Smooth muscle cell (in vitro differentiated cells): Measurements from ENCODE around the gene SPOCK2. TPM values are rescaled to one million over a fixed set of nuclear protein-coding genes. Genes with fewer than 3 reads are reported as not detected.

Experiments
- DNase-seq: peaks from one replicate; lab custom pipeline; 2025; ENCODE audit not compliant: unreplicated experiment; lab: John Stamatoyannopoulos, UW
- H2AFZ ChIP-seq: fragments of 200-600 bp; sonication (generic); 2 replicates; pipeline ENCODE4 v1.6.0; 2016; ENCODE audit warnings: antibody characterized with exemption, low read depth, mild to moderate bottlenecking
- H3F3A ChIP-seq: fragments of 200-600 bp; sonication (generic); 2 replicates; pipeline ENCODE4 v1.6.0; 2017; ENCODE audit warnings: antibody characterized with exemption, low read depth
- H3K27ac ChIP-seq: fragments of 200-600 bp; sonication (generic); 2 replicates; pipeline ENCODE4 v1.5.1; 2016; ENCODE audit warnings: low read depth, mild to moderate bottlenecking
- H3K27me3 ChIP-seq: fragments of 200-600 bp; sonication (generic); 2 replicates; pipeline ENCODE4 v1.6.1; 2016; ENCODE audit warnings: low read depth, mild to moderate bottlenecking
- H3K36me3 ChIP-seq: fragments of 200-600 bp; sonication (generic); 2 replicates; pipeline ENCODE4 v1.5.1; 2016; ENCODE audit warnings: low read depth
- H3K4me1 ChIP-seq: fragments of 200-600 bp; sonication (generic); 2 replicates; pipeline ENCODE4 v1.5.1; 2016; ENCODE audit warnings: low read depth
- H3K4me2 ChIP-seq: fragments of 200-600 bp; sonication (generic); 2 replicates; pipeline ENCODE4 v1.6.0; 2016; ENCODE audit warnings: mild to moderate bottlenecking
- H3K4me3 ChIP-seq: fragments of 200-600 bp; sonication (generic); 2 replicates; pipeline ENCODE4 v1.5.1; 2016; ENCODE audit warnings: mild to moderate bottlenecking
- H3K79me2 ChIP-seq: fragments of 200-600 bp; sonication (generic); 2 replicates; pipeline ENCODE4 v1.6.0; 2016; ENCODE audit warnings: low read depth, mild to moderate bottlenecking
- H3K9ac ChIP-seq: fragments of 200-600 bp; sonication (generic); 2 replicates; pipeline ENCODE4 v1.6.0; 2016; ENCODE audit warnings: low read depth
- H3K9me3 ChIP-seq: fragments of 200-600 bp; sonication (generic); replicated peaks from 2 replicates; pipeline ENCODE4 v1.5.1; 2016; ENCODE audit warnings: low read depth
- H4K20me1 ChIP-seq: fragments of 200-600 bp; sonication (generic); 2 replicates; pipeline ENCODE4 v1.6.0; 2016; ENCODE audit warnings: low read depth
- CTCF ChIP-seq: fragments of 200-600 bp; sonication (generic); IDR thresholded peaks from 2 replicates; pipeline ENCODE4 v1.5.1; 2017; ENCODE audit warnings: borderline replicate concordance, mild to moderate bottlenecking, antibody characterized with exemption; ENCODE audit not compliant: insufficient read depth, poor library complexity, severe bottlenecking
- WGBS: methylation state at CpG from one replicate; pipeline ENCODE4 v1.1.7; 2016; ENCODE audit warnings: low lambda C conversion rate; 5-methylcytosine and 5-hydroxymethylcytosine counted together
- polyA plus RNA-seq: library from polyadenylated mRNA; unstranded; fragments of >200 nt; fragmentation: Nextera tagmentation; extraction: Ambion mirVana; gene quantifications from 2 replicates; pipeline ENCODE4 v1.2.1, GENCODE V29; 2016
- total RNA-seq: library from RNA; depleted of rRNA; stranded (reverse); fragments of >200 nt; gene quantifications from 2 replicates; pipeline ENCODE4 v1.2.3, GENCODE V29; 2014

Gene SPOCK2
- total and polyA plus RNA-seq, 2 experiments from 2014 or later = 1.1 TPM; not detected in 1

GRCh38 chr10:72134785-72135767 lies 46.7 kb upstream of the SPOCK2 start:
- no peak overlapping the region for H2AFZ ChIP-seq
- H3K4me1 ChIP-seq = no peaks in the 10 kb centered on the region
- DNase-seq = no peak
- H3K36me3 ChIP-seq = no peaks in the 10 kb centered on the region
- no peak overlapping the region for H3K9ac ChIP-seq
- 88% methylated on average over 10 of the region's 10 CpGs for WGBS
- no peak overlapping the region for H3K4me3 ChIP-seq
- no peaks in the 10 kb centered on the region for H3K27me3 ChIP-seq
- H3K4me2 ChIP-seq = no peak overlapping the region
- no peaks in the 10 kb centered on the region for H3K9me3 ChIP-seq
- no peak overlapping the region for H3K27ac ChIP-seq
- no peaks in the 10 kb centered on the region for H3K79me2 ChIP-seq
- no peak for TF ChIP-seq CTCF
- H3F3A ChIP-seq = no peaks in the 10 kb centered on the region
- H4K20me1 ChIP-seq = peaks cover 52% of the 10 kb centered on the region

- peaks cover 49% of the 10 kb centered on the region for H4K20me1 ChIP-seq
- no peaks in the 10 kb centered on the region for H3F3A ChIP-seq
- H3K27ac ChIP-seq = no peak overlapping the region
- no peak overlapping the region for H3K9ac ChIP-seq
- H3K4me2 ChIP-seq = no peak overlapping the region
- no peak overlapping the region for H2AFZ ChIP-seq
- H3K9me3 ChIP-seq = no peaks in the 10 kb centered on the region
- H3K4me1 ChIP-seq = no peaks in the 10 kb centered on the region
- no peaks in the 10 kb centered on the region for H3K79me2 ChIP-seq
- no peak for DNase-seq
- H3K27me3 ChIP-seq = no peaks in the 10 kb centered on the region
- H3K4me3 ChIP-seq = no peak overlapping the region
- H3K36me3 ChIP-seq = no peaks in the 10 kb centered on the region
- no peak for TF ChIP-seq CTCF
Measured at GRCh38 chr10:72133517-72133916, 45.2 kb upstream of the SPOCK2 start.

GRCh38 chr10:72132854-72133253 lies 44.5 kb upstream of the SPOCK2 start:
- Histone ChIP-seq H3K27me3 (no peaks in the 10 kb centered on the region), H3K36me3 (no peaks in the 10 kb centered on the region), H3K4me2 (no peak overlapping the region), H3K79me2 (no peaks in the 10 kb centered on the region), H3F3A (no peaks in the 10 kb centered on the region), H3K4me1 (no peaks in the 10 kb centered on the region), H2AFZ (no peak overlapping the region), H4K20me1 (peaks cover 45% of the 10 kb centered on the region), H3K27ac (no peak overlapping the region), H3K9ac (no peak overlapping the region), H3K4me3 (no peak overlapping the region), H3K9me3 (no peaks in the 10 kb centered on the region)
- TF ChIP-seq CTCF = no peak
- 98% methylated on average over 4 of the region's 4 CpGs for WGBS
- DNase-seq = no peak
